Heart right ventricle (tissue), 16 donors: ENCODE results near the gene ARMH3. TPM values are rescaled to one million over a fixed set of nuclear protein-coding genes. Genes with fewer than 3 reads are reported as not detected.

Source experiments
- ATAC-seq, 8 donors: fragments of 200-7000 bp; cut with Tn5 transposase; one replicate each; pipeline ENCODE4 v1.9.1; 2020; ENCODE audit warnings: mild to moderate bottlenecking in 8 of 8, moderate library complexity in 8 of 8, moderate number of reproducible peaks in 1 of 8
- DNase-seq, 2 donors: peaks; one replicate each; pipeline ENCODE4 v3.0.0-alpha.2; 2020
- H3K27ac ChIP-seq, 10 donors: fragments of 200-600 bp; sonication (generic) in 2 of 10; one replicate each; pipeline versions ENCODE4 v1.5.0 to v1.8.0; 2020 to 2022; ENCODE audit warnings: mild to moderate bottlenecking in 3 of 10
- H3K27me3 ChIP-seq, 7 donors: fragments of 200-600 bp; one replicate each; pipeline ENCODE4 v1.8.0; 2021 to 2022; ENCODE audit warnings: mild to moderate bottlenecking in 2 of 7
- H3K36me3 ChIP-seq, 9 donors: fragments of 200-600 bp; sonication (generic) in 1 of 9; one replicate each; pipeline versions ENCODE4 v1.5.0 to v1.8.0; 2020 to 2022; ENCODE audit warnings: mild to moderate bottlenecking in 2 of 9
- H3K4me1 ChIP-seq, 9 donors: fragments of 200-600 bp; sonication (generic) in 1 of 9; one replicate each; pipeline versions ENCODE4 v1.5.0 to v1.8.0; 2020 to 2022; ENCODE audit warnings: mild to moderate bottlenecking in 4 of 9
- H3K4me3 ChIP-seq, 10 donors: fragments of 200-600 bp; sonication (generic) in 2 of 10; one replicate each; pipeline versions ENCODE4 v1.5.0 to v1.8.0; 2020 to 2022; ENCODE audit warnings: mild to moderate bottlenecking in 7 of 10, moderate library complexity in 2 of 10
- H3K9me3 ChIP-seq, 11 donors: fragments of 200-600 bp in 10 of 11; sonication (generic) in 2 of 11; one replicate each; pipeline versions ENCODE4 v1.5.0 to v1.8.0; 2013 to 2022; ENCODE audit warnings: mild to moderate bottlenecking in 2 of 11, control low read depth in 1 of 11, moderate library complexity in 1 of 11
- WGBS, 2 donors: extraction: QIAGEN DNeasy Blood & Tissue Kit; methylation state at CpG; one replicate each; pipeline ENCODE4 v1.1.7; 2013; ENCODE audit warnings: inconsistent platforms in 1 of 2; 5-methylcytosine and 5-hydroxymethylcytosine counted together
- intact Hi-C, 10 donors: fragments of 100-400 bp; cut with DNase I; formaldehyde crosslinking; loops; one replicate each; pipeline versions ENCODE4 v1.11.1 to v1.14.2; 2022
- polyA plus RNA-seq, 2 donors: library from polyadenylated mRNA; stranded (reverse); fragments of 200-250 nt; gene quantifications; one replicate each; pipeline ENCODE4 v1.2.3, GENCODE V29; 2013
- total RNA-seq, 10 donors: library from RNA; stranded (reverse); fragmentation: NEBNext Ultra II Directional in 3 of 10; extraction: Animal tissue kit (Norgen Biotek cat#: 25700) in 3 of 10; gene quantifications; one replicate each; pipeline versions ENCODE4 v1.2.1 to v1.2.4, GENCODE V29; 2021 to 2023
- TF ChIP-seq, protein P1 (sequence below), 9 donors: fragments of 200-600 bp; sonication (generic) in 2 of 9; IDR thresholded peaks; one replicate each; pipeline versions ENCODE4 v1.5.0 to v1.8.0; 2021 to 2022; ENCODE audit warnings: antibody characterized with exemption in 9 of 9, mild to moderate bottlenecking in 5 of 9, moderate library complexity in 1 of 9
- donor health status: Arrhythmogenic right ventricular cardiomyopathy.
- donor health status: ischemic (EF 13 %, LVEDD 7.1; RV severe dilation, severe dysfunction).
- donor health status: healthy with polysubstance abuse.
- donor health status: DM: no; HTN: yes; CAD: no.
- donor health status: DM: no; HTN: no; CAD: no.
- donor health status: ischemic (EF 25% LVEDD 6.9; RV normal size, moderate dysfunction).
- donor health status: ischemic (EF 25% LVEDD 5.7; RV mildly dilated, moderate dysfunction).
- donor health status: healthy.
- donor health status: DM: yes; HTN: yes; CAD: no.
- donor health status: Ischemic cardiomyopathy.
- donor health status: ischemic (EF 35%, LVEDD 5.7; RV mildly dilated, moderate dysfunction).
- donor health status: nonischemic (EF 11% LVEDD 7.7; RV severe dilation, severe dysfunction).
- donor health status: DM: yes; HTN: yes; CAD: no.
- donor health status: PGD.
- donor health status: ischemic (EF 29% LVEDD 5.4; RV normal size, mild dysfunction).
- donor health status: nonischemic (EF 23%, LVEDD 6.1; RV moderate dilation, normal function).

ARMH3 gene
- total and polyA plus RNA-seq, 12 donors, result 24.1 to 96.8 (median 54.1) TPM

DNA sequence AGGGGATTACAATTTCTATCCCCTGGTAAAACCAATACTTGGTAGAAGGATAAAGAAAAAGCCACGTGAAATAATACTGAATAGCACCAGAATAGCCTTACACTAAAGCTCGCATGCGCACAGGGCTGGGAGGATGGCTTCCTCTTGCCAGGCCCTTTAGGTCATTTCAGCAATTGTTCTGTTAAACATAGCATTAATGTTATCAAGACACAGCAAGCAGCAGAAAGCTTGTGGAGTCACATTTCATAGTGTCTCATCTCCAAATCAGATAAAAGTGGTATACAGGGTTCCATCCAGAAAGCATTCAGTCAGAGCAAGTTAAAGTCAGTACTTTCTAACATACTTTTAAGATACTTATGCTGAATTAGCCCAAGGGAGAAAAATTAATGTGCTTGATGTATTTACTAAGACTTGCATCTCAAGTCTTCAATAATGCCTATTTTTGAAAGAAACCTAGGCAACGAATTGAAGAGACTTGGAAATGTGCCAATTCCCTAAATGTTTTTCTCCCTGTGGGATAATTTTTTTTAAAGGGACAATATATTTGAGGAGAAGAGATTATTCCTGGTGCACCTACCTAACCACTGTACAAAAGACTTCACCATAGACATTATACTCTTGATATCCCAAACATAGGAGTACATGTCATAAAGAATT lies 258.4 kb downstream of the ARMH3 start:
- TF ChIP-seq, protein P1, sequence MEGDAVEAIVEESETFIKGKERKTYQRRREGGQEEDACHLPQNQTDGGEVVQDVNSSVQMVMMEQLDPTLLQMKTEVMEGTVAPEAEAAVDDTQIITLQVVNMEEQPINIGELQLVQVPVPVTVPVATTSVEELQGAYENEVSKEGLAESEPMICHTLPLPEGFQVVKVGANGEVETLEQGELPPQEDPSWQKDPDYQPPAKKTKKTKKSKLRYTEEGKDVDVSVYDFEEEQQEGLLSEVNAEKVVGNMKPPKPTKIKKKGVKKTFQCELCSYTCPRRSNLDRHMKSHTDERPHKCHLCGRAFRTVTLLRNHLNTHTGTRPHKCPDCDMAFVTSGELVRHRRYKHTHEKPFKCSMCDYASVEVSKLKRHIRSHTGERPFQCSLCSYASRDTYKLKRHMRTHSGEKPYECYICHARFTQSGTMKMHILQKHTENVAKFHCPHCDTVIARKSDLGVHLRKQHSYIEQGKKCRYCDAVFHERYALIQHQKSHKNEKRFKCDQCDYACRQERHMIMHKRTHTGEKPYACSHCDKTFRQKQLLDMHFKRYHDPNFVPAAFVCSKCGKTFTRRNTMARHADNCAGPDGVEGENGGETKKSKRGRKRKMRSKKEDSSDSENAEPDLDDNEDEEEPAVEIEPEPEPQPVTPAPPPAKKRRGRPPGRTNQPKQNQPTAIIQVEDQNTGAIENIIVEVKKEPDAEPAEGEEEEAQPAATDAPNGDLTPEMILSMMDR (IDR thresholded peaks at IDR 0.05), result no peak
- intact Hi-C loops, result no loop called here
- H3K27me3 ChIP-seq, result no peaks in the 10 kb centered on the region
- WGBS, 2 donors, result 59 to 65% methylated on average over 4 of the region's 4 CpGs
- ATAC-seq (peak in 1 of 8 donors; percentile 45), DNase-seq (no peak)
- H3K36me3 ChIP-seq, result peaks cover 0 to 100% (median 93%) of the 10 kb centered on the region in 9 donors
- no peak overlapping the region for H3K27ac ChIP-seq
- peaks cover 0 to 23% (median 10%) of the 10 kb centered on the region in 9 donors for H3K4me1 ChIP-seq
- no peak overlapping the region for H3K4me3 ChIP-seq
- no peaks in the 10 kb centered on the region for H3K9me3 ChIP-seq

Other genes starting within 250 kb of the ARMH3 start
- gene OGA, start 237.7 kb downstream of the ARMH3 start, total RNA-seq, result 100 to 1,000 TPM in 7 of 10 donors, 10 to 100 TPM in 3; 65.6 to 146 (median 119) TPM
- 10 to 100 TPM; 28.7 to 74.3 TPM for gene OGA, start 237.7 kb downstream of the ARMH3 start, polyA plus RNA-seq
- 100 to 1,000 TPM in 7 of 10 donors, 10 to 100 TPM in 3; 15.5 to 707 (median 190) TPM for gene KCNIP2, start 212.4 kb downstream of the ARMH3 start, total RNA-seq
- 100 to 1,000 TPM; 264 to 452 TPM for gene KCNIP2, start 212.4 kb downstream of the ARMH3 start, polyA plus RNA-seq
- 10 to 100 TPM in 7 of 10 donors, 1 to 10 TPM in 3; 8.2 to 13.6 (median 11.1) TPM for gene HPS6, start 9.2 kb upstream of the ARMH3 start, total RNA-seq
- 1 to 10 TPM; 8.3 to 9.7 TPM for gene HPS6, start 9.2 kb upstream of the ARMH3 start, polyA plus RNA-seq
- gene LDB1, start 64.2 kb upstream of the ARMH3 start, total RNA-seq, result 10 to 100 TPM; 39.2 to 63.8 (median 56.3) TPM
- gene LDB1, start 64.2 kb upstream of the ARMH3 start, polyA plus RNA-seq, result 10 to 100 TPM; 21.9 to 22.9 TPM
- 10 to 100 TPM; 10.6 to 22.7 (median 13.0) TPM for gene PPRC1, start 76.9 kb upstream of the ARMH3 start, total RNA-seq
- 10 to 100 TPM; 14.1 to 14.9 TPM for gene PPRC1, start 76.9 kb upstream of the ARMH3 start, polyA plus RNA-seq
- 10 to 100 TPM; 22.3 to 45.5 (median 29.0) TPM for gene NOLC1, start 96.2 kb upstream of the ARMH3 start, total RNA-seq
- gene NOLC1, start 96.2 kb upstream of the ARMH3 start, polyA plus RNA-seq, result 10 to 100 TPM in 1 of 2 donors, 1 to 10 TPM in 1; 8.6 to 24.0 TPM
- under 1 TPM in 3 of 10 donors, not detected in 7; 0.22 to 0.45 (median 0.30) TPM for gene ELOVL3, start 170.1 kb upstream of the ARMH3 start, total RNA-seq
- gene ELOVL3, start 170.1 kb upstream of the ARMH3 start, polyA plus RNA-seq, result under 1 TPM in 1 of 2 donors, not detected in 1; 0.23 TPM
- gene PITX3, start 185.3 kb upstream of the ARMH3 start, total RNA-seq, result 1 to 10 TPM in 4 of 10 donors, under 1 TPM in 6; 0.21 to 2.8 (median 0.86) TPM
- 10 to 100 TPM in 1 of 2 donors, 1 to 10 TPM in 1; 1.8 to 10.4 TPM for gene PITX3, start 185.3 kb upstream of the ARMH3 start, polyA plus RNA-seq
- 10 to 100 TPM; 43.6 to 60.5 (median 50.7) TPM for gene GBF1, start 189.4 kb upstream of the ARMH3 start, total RNA-seq
- gene GBF1, start 189.4 kb upstream of the ARMH3 start, polyA plus RNA-seq, result 10 to 100 TPM; 20.7 to 25.6 TPM